ENCODE measurements around the gene AMZ1.
"Not testable (repeated sequence)": the region's sequence is repeated elsewhere in the genome, so short reads cannot be mapped to it uniquely, and the experiment has no call there.

AMZ1 gene

GRCh38 chr7:2688409-2689342 is 674 bp downstream of the AMZ1 start:
- in situ Hi-C loops (cut with MboI; ENCODE audit: low pct_unique_long_range_greater_than_20kb, low sequenced_read_pairs) = no loop called here
- no peak for DNase-seq

- in situ Hi-C loops (cut with MboI; ENCODE audit: low pct_unique_long_range_greater_than_20kb, low sequenced_read_pairs) = no loop called here
- no peak for DNase-seq
These were observed 1.4 kb downstream of the AMZ1 start for GRCh38 chr7:2689343-2689847.

- in situ Hi-C loops (cut with MboI; ENCODE audit: low pct_unique_long_range_greater_than_20kb, low sequenced_read_pairs) = no loop called here
- DNase-seq = no peak
These were observed 2.1 kb downstream of the AMZ1 start for GRCh38 chr7:2689951-2690705.

- DNase-seq = no peak
- in situ Hi-C loops (cut with MboI; ENCODE audit: low pct_unique_long_range_greater_than_20kb, low sequenced_read_pairs) = no loop called here
These were observed 3.2 kb downstream of the AMZ1 start for GRCh38 chr7:2691011-2691707.

GRCh38 chr7:2691932-2692439 is 4.0 kb downstream of the AMZ1 start:
- in situ Hi-C loops (cut with MboI; ENCODE audit: low pct_unique_long_range_greater_than_20kb, low sequenced_read_pairs); DNase-seq: not testable (repeated sequence)

- in situ Hi-C loops (cut with MboI; ENCODE audit: low pct_unique_long_range_greater_than_20kb, low sequenced_read_pairs) = no loop called here
- DNase-seq = no peak
These were observed 4.5 kb downstream of the AMZ1 start for GRCh38 chr7:2692543-2692942.

- in situ Hi-C loops (cut with MboI; ENCODE audit: low pct_unique_long_range_greater_than_20kb, low sequenced_read_pairs); DNase-seq: not testable (repeated sequence)
These were observed 5.6 kb downstream of the AMZ1 start for GRCh38 chr7:2693420-2694121.

GRCh38 chr7:2694122-2694436 is 6.1 kb downstream of the AMZ1 start:
- in situ Hi-C loops (cut with MboI; ENCODE audit: low pct_unique_long_range_greater_than_20kb, low sequenced_read_pairs); DNase-seq: not testable (repeated sequence)

- in situ Hi-C loops (cut with MboI; ENCODE audit: low pct_unique_long_range_greater_than_20kb, low sequenced_read_pairs) = no loop called here
- peak; percentile 97 for DNase-seq
These were observed 10.7 kb downstream of the AMZ1 start for GRCh38 chr7:2698581-2699288.

GRCh38 chr7:2699289-2699620 is 11.3 kb downstream of the AMZ1 start:
- in situ Hi-C loops (cut with MboI; ENCODE audit: low pct_unique_long_range_greater_than_20kb, low sequenced_read_pairs) = no loop called here
- DNase-seq = no peak

- in situ Hi-C loops (cut with MboI; ENCODE audit: low pct_unique_long_range_greater_than_20kb, low sequenced_read_pairs) = no loop called here
- no peak for DNase-seq
These were observed 12.3 kb downstream of the AMZ1 start for GRCh38 chr7:2700141-2700850.

- DNase-seq = no peak
- in situ Hi-C loops (cut with MboI; ENCODE audit: low pct_unique_long_range_greater_than_20kb, low sequenced_read_pairs) = no loop called here
These were observed 13.4 kb downstream of the AMZ1 start for GRCh38 chr7:2701424-2701823.

- in situ Hi-C loops (cut with MboI; ENCODE audit: low pct_unique_long_range_greater_than_20kb, low sequenced_read_pairs) = no loop called here
- no peak for DNase-seq
These were observed 14.0 kb downstream of the AMZ1 start for GRCh38 chr7:2701832-2702593.

- no peak for DNase-seq
- in situ Hi-C loops (cut with MboI; ENCODE audit: low pct_unique_long_range_greater_than_20kb, low sequenced_read_pairs) = no loop called here
These were observed 14.6 kb downstream of the AMZ1 start for GRCh38 chr7:2702594-2702957.

GRCh38 chr7:2705371-2706096 is 17.5 kb downstream of the AMZ1 start:
- in situ Hi-C loops (cut with MboI; ENCODE audit: low pct_unique_long_range_greater_than_20kb, low sequenced_read_pairs) = no loop called here
- no peak for DNase-seq

GRCh38 chr7:2706685-2707126 is 18.7 kb downstream of the AMZ1 start:
- DNase-seq = no peak
- in situ Hi-C loops (cut with MboI; ENCODE audit: low pct_unique_long_range_greater_than_20kb, low sequenced_read_pairs) = no loop called here

GRCh38 chr7:2707481-2707880 is 19.5 kb downstream of the AMZ1 start:
- in situ Hi-C loops (cut with MboI; ENCODE audit: low pct_unique_long_range_greater_than_20kb, low sequenced_read_pairs) = no loop called here
- DNase-seq = no peak
